ENCODE data around the gene NXPH2.

DNA sequence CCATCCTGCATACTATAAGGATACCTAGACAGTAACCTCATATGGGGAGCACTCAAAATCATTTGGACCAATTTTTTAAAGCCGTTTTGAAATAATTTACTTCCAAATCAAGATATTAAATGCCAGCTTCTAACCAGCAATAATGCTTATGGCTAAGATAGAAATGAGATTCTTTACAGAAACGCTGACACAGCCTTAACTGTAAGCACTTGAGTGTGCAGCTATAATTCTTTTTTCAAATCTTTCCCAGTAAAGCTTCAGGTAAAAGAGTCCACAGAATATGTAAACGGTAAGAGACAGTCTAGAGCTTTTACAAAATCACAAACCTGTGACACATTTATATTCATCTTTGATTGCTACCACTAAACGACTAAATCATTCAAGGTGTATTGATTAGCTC lies 4.5 kb downstream of the NXPH2 start:
- no peak for TF ChIP-seq CTCF (IDR thresholded peaks at IDR 0.05; ENCODE audit: insufficient read depth, low read length, poor library complexity, severe bottlenecking)
- TF ChIP-seq EZH2phosphoT487 (conservative IDR thresholded peaks at IDR 0.05; ENCODE audit: low read length), result no peak
